GM18511 (cell line): ENCODE data around the gene GRIK4.
"Not testable (repeated sequence)": the region's sequence is repeated elsewhere in the genome, so short reads cannot be mapped to it uniquely, and the experiment has no call there.

Source experiments
- ATAC-seq: cut with Tn5 transposase; IDR thresholded peaks from one replicate; pipeline ENCODE4 v1.9.1; 2021; ENCODE audit warnings: mild to moderate bottlenecking, moderate library complexity; ENCODE audit not compliant: unreplicated experiment

The GRIK4 gene

GRCh38 chr11:121023848-121024751 lies 512.6 kb downstream of the GRIK4 start, which contains the start of gene TBCEL:
TSS of gene TBCEL (plus strand) at chr11:121024102. CDS start at chr11:121045691, 21,589 bp downstream.
- peak; percentile 97 for ATAC-seq

GRCh38 chr11:121024989-121025388 lies 513.4 kb downstream of the GRIK4 start:
- no peak for ATAC-seq

- ATAC-seq = no peak
Observed at GRCh38 chr11:121029153-121029552, 517.6 kb downstream of the GRIK4 start.

- no peak for ATAC-seq
Observed at GRCh38 chr11:121029813-121030445, 518.4 kb downstream of the GRIK4 start.

DNA sequence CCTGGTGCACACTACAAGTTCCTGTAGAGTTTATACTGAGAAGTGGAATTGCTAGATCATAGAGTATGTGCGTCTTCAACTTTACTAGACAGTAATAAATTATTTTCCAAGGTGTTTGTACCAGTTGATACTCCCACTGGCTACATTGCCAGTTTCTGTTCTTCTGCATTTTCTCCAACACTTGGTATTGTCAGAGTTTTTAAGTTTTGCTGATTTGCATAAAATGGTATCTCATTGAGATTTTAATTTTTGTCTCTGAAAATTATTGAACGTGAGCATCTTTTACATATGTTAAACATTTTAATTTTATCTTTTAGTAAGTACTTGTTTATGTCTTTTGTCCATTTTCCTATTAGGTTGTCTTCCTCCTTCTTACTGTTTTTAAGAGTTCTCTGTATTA lies 519.6 kb downstream of the GRIK4 start:
- ATAC-seq = no peak

GRCh38 chr11:121031648-121032047 lies 520.1 kb downstream of the GRIK4 start:
- ATAC-seq = not testable (repeated sequence)

- no peak for ATAC-seq
Observed at GRCh38 chr11:121032546-121032945, 521.0 kb downstream of the GRIK4 start.

- ATAC-seq = no peak
Observed at GRCh38 chr11:121033635-121034034, 522.1 kb downstream of the GRIK4 start.

- no peak for ATAC-seq
Observed at GRCh38 chr11:121035169-121035755, 523.7 kb downstream of the GRIK4 start.

- peak; percentile 49 for ATAC-seq
Observed at GRCh38 chr11:121035780-121036179, 524.2 kb downstream of the GRIK4 start.

- no peak for ATAC-seq
Observed at GRCh38 chr11:121037016-121037415, 525.5 kb downstream of the GRIK4 start.
